GM12878 (cell line): ENCODE measurements around the gene OLA1. TPM values are rescaled to one million over a fixed set of nuclear protein-coding genes. Genes with fewer than 3 reads are reported as not detected.

ENCODE experiments used
- CBX5 ChIP-seq: sonication (generic); IDR thresholded peaks from 2 replicates; pipeline ENCODE4 v1.6.1; 2016; ENCODE audit warnings: low read depth, moderate library complexity, mild to moderate bottlenecking, inconsistent platforms
- CHD2 ChIP-seq: IDR thresholded peaks from 2 replicates; pipeline ENCODE4 v1.6.1; 2011; ENCODE audit warnings: low read depth, low read length, improper control_type of control experiment, borderline replicate concordance
- CREB1 ChIP-seq: IDR thresholded peaks from 2 replicates; pipeline ENCODE4 v1.6.1; 2012; ENCODE audit warnings: low read depth, mild to moderate bottlenecking, inconsistent platforms
- CTCF ChIP-seq, 3 experiments: IDR thresholded peaks in 2 of 3; conservative IDR thresholded peaks in 1 of 3; 2 replicates each; pipeline ENCODE4 v1.5.1; 2011; ENCODE audit warnings: low read depth in 3 of 3, low read length in 3 of 3, mild to moderate bottlenecking in 3 of 3, control low read depth in 2 of 3, moderate library complexity in 2 of 3, inconsistent platforms in 1 of 3, mixed read lengths in 1 of 3; ENCODE audit not compliant: control insufficient read depth in 2 of 3, insufficient read depth in 1 of 3; ENCODE audit errors: extremely low read depth in 1 of 3
- GATAD2B ChIP-seq: fragments of 450-650 bp; conservative IDR thresholded peaks from 2 replicates; pipeline ENCODE4 v1.6.1; 2017; ENCODE audit warnings: low read depth, mild to moderate bottlenecking, moderate library complexity
- HSF1 ChIP-seq: fragments of 150-350 bp; IDR thresholded peaks from 2 replicates; pipeline ENCODE4 v1.6.1; 2014; ENCODE audit warnings: mild to moderate bottlenecking, low read depth, low read length
- IRF5 ChIP-seq: fragments of 450-650 bp; IDR thresholded peaks from 2 replicates; pipeline ENCODE4 v1.6.1; 2017; ENCODE audit warnings: borderline replicate concordance
- MTA2 ChIP-seq: fragments of 450-650 bp; IDR thresholded peaks from 2 replicates; pipeline ENCODE4 v1.6.1; 2016; ENCODE audit warnings: low read depth, mild to moderate bottlenecking, moderate library complexity
- MTA3 ChIP-seq: IDR thresholded peaks from 2 replicates; pipeline ENCODE4 v1.6.1; 2012; ENCODE audit warnings: low read length, inconsistent platforms, borderline replicate concordance
- MXI1 ChIP-seq: fragments of 150-350 bp; IDR thresholded peaks from 2 replicates; pipeline ENCODE4 v1.6.1; 2011; ENCODE audit warnings: low read depth, mild to moderate bottlenecking, inconsistent platforms, low read length, improper control_type of control experiment
- MYB ChIP-seq: fragments of 150-350 bp; IDR thresholded peaks from 2 replicates; pipeline ENCODE4 v1.6.1; 2014; ENCODE audit warnings: mild to moderate bottlenecking, low read depth, low read length, borderline replicate concordance
- NFIC ChIP-seq: IDR thresholded peaks from 2 replicates; pipeline ENCODE4 v1.6.1; 2012; ENCODE audit warnings: low read depth, mild to moderate bottlenecking, inconsistent platforms, low read length, moderate library complexity
- NR2C1 ChIP-seq: fragments of 450-650 bp; IDR thresholded peaks from 2 replicates; pipeline ENCODE4 v1.6.1; 2017; ENCODE audit warnings: antibody characterized with exemption, mild to moderate bottlenecking, moderate library complexity
- PAX5 ChIP-seq: IDR thresholded peaks from 2 replicates; pipeline ENCODE4 v1.6.1; 2011; ENCODE audit warnings: low read depth, low read length, borderline replicate concordance
- PAX8 ChIP-seq: fragments of 450-650 bp; IDR thresholded peaks from 2 replicates; pipeline ENCODE4 v1.6.1; 2017; ENCODE audit warnings: mild to moderate bottlenecking, moderate library complexity
- POLR2AphosphoS2 ChIP-seq: IDR thresholded peaks from 2 replicates; pipeline ENCODE4 v1.6.1; 2011; ENCODE audit warnings: low read depth, mild to moderate bottlenecking, low read length, improper control_type of control experiment, moderate library complexity
- POU2F2 ChIP-seq: IDR thresholded peaks from 3 replicates; pipeline ENCODE4 v1.6.1; 2011; ENCODE audit warnings: low read depth, mild to moderate bottlenecking, low read length, borderline replicate concordance
- RAD21 ChIP-seq: IDR thresholded peaks from 2 replicates; pipeline ENCODE4 v1.6.1; 2011; ENCODE audit warnings: mild to moderate bottlenecking, low read depth, low read length, moderate library complexity; ENCODE audit not compliant: insufficient read depth
- RUNX3 ChIP-seq: IDR thresholded peaks from 2 replicates; pipeline ENCODE4 v1.6.1; 2012; ENCODE audit warnings: low read length, inconsistent platforms
- SMAD1 ChIP-seq: fragments of 450-650 bp; IDR thresholded peaks from 2 replicates; pipeline ENCODE4 v1.6.1; 2018; ENCODE audit warnings: mild to moderate bottlenecking, low read depth; ENCODE audit not compliant: partially characterized antibody
- SPI1 ChIP-seq: IDR thresholded peaks from 2 replicates; pipeline ENCODE4 v1.6.1; 2011; ENCODE audit warnings: low read depth, mild to moderate bottlenecking, low read length, moderate library complexity, borderline replicate concordance; ENCODE audit not compliant: insufficient read depth
- SREBF2 ChIP-seq: IDR thresholded peaks from 2 replicates; pipeline ENCODE4 v1.6.1; 2012; ENCODE audit warnings: mild to moderate bottlenecking, low read length
- ZBTB33 ChIP-seq: fragments of 450-650 bp; IDR thresholded peaks from 2 replicates; pipeline ENCODE4 v1.6.1; 2017; ENCODE audit warnings: mild to moderate bottlenecking
- ZSCAN29 ChIP-seq: fragments of 450-650 bp; IDR thresholded peaks from 2 replicates; pipeline ENCODE4 v1.6.1; 2017; ENCODE audit warnings: mild to moderate bottlenecking, moderate library complexity
- polyA plus RNA-seq, 11 experiments: library from polyadenylated mRNA; depleted of rRNA in 4 of 11; unstranded in 6 of 11; stranded (reverse) in 5 of 11; fragments of >200 nt; fragmentation: Nextera tagmentation in 4 of 11; fragmentation: Illumina TruSeq in 1 of 11; extraction: Ambion mirVana in 4 of 11; extraction: Trizol in 1 of 11; gene quantifications; 1 replicate in 1 of 11; 2 replicates in 10 of 11; pipeline versions ENCODE4 v1.2.1 to v1.2.3, GENCODE V29; 2011 to 2016; ENCODE audit warnings: inconsistent platforms in 2 of 11, missing spikeins in 2 of 11, low read depth in 1 of 11
- total RNA-seq, 4 experiments: library from RNA; depleted of rRNA in 3 of 4; stranded (reverse); fragments of >200 nt in 3 of 4; fragmentation: Illumina TruSeq in 1 of 4; extraction: Trizol in 1 of 4; gene quantifications; 2 replicates each; pipeline versions ENCODE4 v1.2.1 to v1.2.3, GENCODE V29; 2013 to 2021

The OLA1 gene
- total and polyA plus RNA-seq, 10 of the 15 experiments (the other 5 are each of a cell fraction or from before 2014, with no cell fraction given): 107 to 238 (median 142) TPM

GRCh38 chr2:174039551-174040416, 208.5 kb downstream of the OLA1 start (continued):
- TF ChIP-seq CTCF (IDR thresholded peaks at IDR 0.05 in 2 of 3, conservative IDR thresholded peaks at IDR 0.05 in 1 of 3; ENCODE audit: control insufficient read depth in 2 of 3, extremely low read depth in 1 of 3, insufficient read depth in 1 of 3, low read depth in 3 of 3, low read length in 3 of 3) (peak; percentile 82 to 88 (median 85)), NR2C1 (no peak), IRF5 (no peak), MXI1 (no peak), NFIC (peak; percentile 68; the same call in 1 of the 2 replicates), SMAD1 (no peak), POU2F2 (0 out of 3 replicates have a peak, but pooled peaks have one; percentile 49), MYB (no peak), HSF1 (no peak), CBX5 (peak; percentile 72; the same call in 1 of the 2 replicates), ZBTB33 (no peak), PAX8 (no peak), RAD21 (peak; percentile 79), ZSCAN29 (peak; percentile 91), CHD2 (peak; percentile 68), MTA3 (0 out of 2 replicates have a peak, but pooled peaks have one; percentile 66), POLR2AphosphoS2 (no peak), SPI1 (peak; percentile 77), MTA2 (peak; percentile 83), CREB1 (peak; percentile 72), SREBF2 (no peak), RUNX3 (peak; percentile 71), GATAD2B (no peak), PAX5 (peak; percentile 37; the same call in 1 of the 2 replicates)
